Suppressor macrophage (primary cell): ENCODE data around the gene TIGD2.
"Not testable (repeated sequence)": the region's sequence is repeated elsewhere in the genome, so short reads cannot be mapped to it uniquely, and the experiment has no call there.

ENCODE experiments used
- DNase-seq, 4 experiments: peaks; one replicate each; pipeline ENCODE4 v3.0.0-alpha.2; 2020 to 2022

The TIGD2 gene

DNA sequence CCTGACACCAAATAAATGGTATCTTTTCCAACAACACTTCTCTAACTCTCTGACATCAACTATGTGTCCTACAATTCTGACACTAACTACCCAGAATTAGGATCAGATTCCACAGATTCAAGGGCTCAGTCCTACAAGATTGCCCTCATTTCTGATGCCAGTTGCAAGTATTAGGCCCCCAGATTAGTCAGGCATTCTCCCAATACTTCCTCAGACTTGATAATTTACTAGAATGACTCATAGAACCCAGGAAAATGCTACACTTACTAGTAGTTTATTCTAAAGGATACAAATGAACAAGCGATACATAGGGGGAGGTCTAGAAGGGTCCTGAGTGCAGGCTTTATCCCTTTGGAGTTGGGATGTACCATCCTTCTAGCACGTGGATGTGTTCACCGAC, 8.5 kb downstream of the TIGD2 start:
- DNase-seq: no peak

DNA sequence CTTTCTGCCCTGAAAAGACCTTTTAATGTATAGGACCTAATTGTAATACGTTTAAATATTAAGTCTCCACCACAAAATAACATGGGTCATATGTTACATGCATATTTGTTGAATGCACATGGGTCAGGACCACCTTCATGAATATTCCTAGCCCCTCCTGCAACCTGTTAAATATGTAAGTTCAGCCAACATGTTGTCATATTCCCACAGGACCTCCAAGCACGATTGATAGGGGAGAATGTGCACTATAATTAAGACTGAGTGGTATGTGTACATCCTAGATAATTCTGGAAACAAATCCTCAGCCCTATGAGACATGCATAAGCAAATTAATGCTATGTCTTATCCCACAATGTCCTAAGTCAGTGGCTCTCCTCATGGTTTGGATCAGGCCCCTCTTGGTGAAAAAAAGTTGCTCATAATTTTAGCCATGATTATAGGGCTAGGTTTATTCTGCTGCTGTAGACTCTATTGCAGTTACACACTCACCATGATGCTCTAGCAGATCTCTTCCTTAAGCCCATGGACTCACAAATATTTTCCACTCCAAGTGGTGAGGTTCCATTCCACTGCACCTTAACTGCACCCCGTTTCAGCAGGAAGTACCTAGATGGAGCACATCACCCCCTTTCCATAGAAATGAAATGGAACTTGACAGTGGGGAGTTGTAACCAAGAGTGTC, 10.2 kb downstream of the TIGD2 start:
- no peak for DNase-seq

DNA sequence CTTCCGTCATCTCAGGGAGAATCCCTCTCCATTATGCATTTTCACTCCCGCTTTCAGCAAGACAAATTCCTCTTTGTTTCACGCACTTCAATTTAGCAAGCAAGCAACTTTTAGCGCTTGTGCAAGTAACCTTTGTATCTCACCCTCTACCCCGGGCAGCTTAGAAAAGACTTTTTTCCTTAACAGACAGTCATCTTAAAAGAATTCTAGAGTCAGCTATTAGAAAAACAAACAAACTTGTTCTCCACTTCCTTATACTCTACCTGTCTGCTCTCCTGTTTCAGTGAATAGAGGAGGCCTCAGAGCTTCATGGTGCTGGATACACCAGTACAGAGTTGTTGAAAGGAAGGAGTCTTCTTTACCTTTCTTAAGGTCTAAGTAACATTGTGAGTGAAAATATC, 12.1 kb downstream of the TIGD2 start:
- DNase-seq: no peak

DNA sequence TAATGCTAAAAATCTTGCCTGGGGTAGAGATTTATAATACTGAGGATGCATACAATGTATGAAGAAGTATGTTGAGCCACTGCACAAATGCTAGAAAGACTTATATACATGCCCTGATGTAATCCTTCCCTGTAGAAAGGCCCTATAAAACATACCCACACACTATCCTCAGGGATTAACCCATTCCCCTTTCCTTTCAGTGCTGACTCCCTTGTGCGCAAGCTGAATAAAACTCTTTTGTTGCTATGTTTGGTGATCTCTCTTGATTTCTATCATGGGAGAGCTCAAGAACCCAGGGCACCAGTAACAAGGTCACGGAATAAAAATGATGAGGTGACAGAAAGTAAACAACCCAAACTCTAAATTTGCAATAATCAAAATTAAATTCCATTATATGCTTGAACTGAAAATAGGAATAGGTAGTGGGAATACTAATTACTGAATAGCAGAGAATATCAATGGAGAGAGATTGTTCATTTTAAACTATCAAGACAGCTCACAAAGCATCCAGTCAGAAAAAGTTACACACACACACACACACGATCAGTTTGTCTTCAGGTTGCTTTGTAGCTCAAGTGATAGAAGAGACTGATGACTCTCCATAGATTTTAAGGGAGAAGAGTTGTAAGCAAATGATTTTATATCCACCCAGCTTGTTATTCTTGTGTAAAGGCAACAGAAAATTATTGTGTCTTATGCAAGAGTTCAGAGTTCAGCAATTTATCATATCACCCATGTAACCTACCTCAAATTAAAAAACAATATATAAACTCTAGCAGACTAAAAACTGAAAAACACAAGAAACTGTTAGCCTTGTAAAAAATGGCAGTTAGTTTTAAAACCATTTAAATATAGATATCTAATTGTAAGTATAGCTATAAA, 14.8 kb downstream of the TIGD2 start:
- no peak for DNase-seq

DNA sequence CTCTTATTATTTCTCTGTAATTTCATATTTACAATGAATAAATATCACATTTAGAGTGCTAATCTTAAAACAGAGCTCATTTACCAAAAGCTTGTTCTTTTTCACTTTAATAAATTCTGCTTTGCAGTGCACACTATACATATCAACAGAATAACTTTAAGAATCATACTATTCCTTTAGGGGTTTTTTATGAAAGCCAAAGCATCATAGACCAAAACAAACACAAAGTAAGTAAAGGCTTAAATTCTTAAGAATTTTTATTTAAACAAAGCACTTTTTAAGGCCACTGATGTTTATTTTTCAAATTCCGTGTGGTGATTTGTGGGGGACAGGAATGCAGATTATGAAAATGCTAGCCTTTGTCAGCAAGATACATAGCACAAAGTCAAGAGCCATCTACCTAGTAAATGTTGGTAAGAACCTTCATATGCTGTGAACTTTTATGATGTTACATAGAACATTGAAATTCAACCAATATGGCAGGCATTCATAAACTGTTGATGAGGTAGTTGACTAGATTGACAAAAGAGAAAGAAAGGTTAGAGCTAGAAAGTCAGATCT, 17.8 kb downstream of the TIGD2 start:
- DNase-seq: no peak

DNA sequence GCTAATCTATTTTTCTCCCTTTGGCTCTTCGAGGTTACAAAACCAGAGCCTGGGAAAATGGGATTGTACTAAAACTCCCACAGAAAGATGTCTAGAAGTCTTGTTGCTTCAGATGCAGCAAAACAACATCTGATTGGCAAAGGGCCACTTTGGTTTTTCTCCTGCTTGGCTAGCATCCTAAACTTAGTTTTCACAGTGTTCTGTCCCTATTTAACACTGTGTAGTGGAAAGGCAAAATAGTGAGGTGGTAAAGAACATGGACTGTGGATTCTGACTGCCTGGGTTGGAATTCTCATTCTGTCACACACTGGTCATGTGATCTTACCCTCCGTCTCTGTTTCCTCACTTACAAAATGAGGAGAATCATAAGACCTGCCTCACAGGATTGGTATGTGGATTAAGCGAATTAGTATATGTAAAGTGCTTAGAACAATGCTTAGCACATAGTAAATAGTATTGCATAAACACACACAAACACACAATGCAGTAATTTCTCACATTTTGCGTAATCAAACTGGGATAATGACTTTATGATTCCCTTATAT, 23.5 kb downstream of the TIGD2 start:
- DNase-seq: peak in 1 of 4 experiments; percentile 6

DNA sequence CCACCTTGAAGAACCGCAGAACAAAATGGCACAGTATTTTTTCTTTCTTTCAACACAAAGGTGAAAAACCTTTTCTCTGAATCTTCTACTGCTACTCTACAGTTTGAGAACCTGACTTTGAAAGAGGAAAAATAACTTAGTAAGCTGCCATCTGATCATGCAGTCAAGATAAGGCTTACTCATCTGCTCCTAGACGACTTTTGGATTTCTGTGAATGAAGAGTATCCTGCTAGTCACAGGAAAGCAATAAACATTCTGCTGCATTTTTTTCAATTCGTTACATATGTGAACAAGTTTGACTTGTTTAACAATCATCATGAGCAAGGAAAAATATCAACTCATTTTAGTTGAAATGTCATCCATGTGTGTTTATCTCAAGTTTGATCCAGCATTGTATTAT, 25.2 kb downstream of the TIGD2 start:
- no peak for DNase-seq

DNA sequence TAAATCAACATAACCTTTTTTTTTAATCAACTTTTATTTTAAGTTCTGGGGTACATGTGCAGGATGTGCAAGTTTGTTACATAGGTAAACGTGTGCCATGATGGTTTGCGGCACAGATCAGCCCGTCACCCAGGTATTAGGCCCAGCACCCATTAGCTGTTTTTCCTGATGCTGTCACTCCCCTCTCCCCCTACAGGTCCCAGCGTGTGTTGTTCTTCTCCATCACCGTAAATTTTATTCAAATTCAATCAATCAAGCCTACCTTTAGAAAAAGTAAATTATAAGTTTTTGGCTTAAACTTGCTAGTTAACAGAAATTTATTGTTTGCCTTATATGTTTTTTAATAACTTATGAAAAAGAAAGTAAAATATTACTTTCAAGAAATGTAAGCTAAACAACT, 25.9 kb downstream of the TIGD2 start:
- DNase-seq: no peak

DNA sequence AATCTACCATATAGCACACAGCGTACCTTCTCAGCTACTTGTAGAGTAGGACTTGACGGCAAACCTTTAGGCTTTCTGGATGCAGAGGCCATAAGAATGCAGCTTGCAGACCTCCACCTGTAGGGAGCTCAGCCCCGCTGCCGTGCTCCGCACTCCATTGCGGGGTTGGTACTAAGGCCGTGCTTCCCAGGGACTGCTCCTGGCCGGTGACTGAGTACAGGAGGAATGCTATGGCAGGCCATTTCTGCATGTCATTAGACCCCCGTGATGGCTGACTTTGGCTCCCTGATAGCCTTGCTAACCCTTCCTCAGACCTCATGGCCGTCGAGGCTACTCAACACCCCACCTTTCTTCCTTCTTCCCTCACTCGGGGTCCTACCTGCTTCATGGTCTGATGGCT, 26.4 kb downstream of the TIGD2 start:
- DNase-seq: no peak

DNA sequence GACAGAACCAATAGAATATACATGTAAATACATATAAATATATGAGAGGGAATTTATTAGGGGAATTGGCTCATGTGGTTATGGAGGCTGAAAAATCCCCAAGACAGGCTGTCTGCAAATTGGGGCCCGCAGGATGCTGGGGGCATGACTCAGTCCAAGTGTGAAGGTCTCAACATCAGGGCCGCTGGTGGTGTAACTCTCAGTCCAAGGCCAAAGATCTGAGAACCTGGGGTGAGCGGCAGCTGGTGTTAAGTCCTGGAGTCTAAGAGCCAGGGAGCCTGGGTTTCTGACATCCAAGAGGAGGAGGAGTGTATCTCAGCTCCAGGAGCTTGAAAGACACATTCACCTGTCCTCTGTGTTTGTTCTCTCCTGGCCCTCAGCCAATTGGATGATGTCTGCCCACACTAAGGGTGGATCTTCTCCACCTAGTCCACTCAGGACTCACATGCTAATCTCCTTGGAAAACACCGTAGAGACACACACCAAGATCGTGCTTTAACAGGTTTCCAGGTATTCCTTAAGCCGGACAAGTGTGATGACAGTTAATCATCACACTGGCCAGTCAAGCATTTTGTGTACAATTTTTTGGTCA, 28.9 kb downstream of the TIGD2 start:
- no peak for DNase-seq

DNA sequence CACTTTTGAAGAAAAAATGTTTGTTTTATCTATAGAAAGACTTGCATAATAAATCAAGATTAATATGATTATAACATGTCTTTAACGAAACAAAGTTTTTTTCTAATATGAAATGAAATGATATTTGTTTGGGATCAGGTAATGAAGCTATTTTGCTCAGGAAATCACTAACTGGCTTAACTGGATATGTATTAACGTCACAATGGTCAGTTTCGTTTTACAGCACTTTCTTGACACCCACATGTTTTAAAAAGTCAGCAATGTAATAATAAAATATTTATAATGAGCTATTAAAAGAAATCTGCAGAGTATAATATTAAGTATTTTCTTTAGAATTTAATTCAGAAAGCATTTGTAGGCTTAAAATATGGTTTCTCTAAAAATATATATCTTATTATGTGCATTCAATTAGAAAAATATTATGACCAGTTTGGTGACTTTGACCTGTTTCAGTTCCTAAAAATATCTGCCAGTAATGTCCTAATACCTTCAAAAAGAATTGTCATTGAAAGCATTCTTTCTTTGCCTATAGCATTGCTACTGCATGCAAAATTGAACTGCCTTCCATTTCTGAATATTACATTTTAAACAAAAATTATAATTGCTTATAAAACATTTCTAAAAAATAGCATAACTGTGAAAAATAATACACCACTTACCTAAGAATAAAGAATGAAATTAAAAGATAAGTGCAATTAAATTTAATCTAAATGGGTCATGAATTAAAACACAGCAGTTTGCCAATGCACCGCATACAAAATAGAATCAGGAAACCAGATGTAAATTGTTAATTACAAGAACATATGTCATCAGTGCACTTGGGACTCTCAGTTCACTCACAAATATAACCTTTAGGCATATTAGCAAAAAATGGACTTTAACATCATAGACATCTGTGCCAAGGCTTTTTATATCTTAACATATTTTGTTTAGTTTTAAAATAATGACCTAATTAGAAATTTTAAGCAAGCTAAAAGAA, 31.6 kb downstream of the TIGD2 start:
- DNase-seq: no peak

DNA sequence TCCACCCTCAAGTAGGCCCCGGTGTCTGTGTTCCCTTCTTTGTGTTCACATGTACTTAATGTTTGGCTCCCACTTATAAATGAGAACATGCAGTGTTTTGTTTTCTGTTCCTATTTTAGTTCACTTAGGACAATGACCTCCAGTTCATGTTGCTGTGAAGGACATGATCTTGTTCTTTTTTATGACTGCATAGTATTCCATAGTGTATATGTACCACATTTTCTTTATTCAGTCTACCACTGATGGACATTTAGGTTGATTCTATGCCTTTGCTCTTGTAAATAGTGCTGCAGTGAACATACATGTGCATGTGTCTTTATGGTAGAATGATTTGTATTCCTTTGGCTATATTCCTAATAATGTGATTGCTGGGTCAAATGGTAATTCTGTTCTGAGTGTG, 33.3 kb downstream of the TIGD2 start:
- DNase-seq: not testable (repeated sequence)

DNA sequence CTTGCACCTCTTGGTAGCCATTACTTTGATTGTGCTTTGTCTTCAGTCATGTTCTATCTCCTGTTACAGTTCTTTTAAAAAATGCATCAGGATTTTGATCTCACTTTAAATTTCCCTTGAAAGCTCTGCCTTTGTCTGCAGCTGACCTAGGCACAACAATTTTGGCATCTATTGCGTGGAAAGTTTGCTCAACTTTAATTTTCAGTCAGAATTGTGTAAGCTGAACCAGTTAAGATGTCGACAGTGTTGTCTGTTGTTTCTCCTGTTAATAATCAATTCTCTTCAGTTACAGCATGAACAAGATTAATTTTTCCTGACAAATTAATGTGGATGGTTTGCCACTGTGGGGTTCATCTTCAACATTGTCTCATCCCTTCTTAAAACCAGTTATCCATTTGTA, 34.9 kb downstream of the TIGD2 start:
- DNase-seq: no peak

DNA sequence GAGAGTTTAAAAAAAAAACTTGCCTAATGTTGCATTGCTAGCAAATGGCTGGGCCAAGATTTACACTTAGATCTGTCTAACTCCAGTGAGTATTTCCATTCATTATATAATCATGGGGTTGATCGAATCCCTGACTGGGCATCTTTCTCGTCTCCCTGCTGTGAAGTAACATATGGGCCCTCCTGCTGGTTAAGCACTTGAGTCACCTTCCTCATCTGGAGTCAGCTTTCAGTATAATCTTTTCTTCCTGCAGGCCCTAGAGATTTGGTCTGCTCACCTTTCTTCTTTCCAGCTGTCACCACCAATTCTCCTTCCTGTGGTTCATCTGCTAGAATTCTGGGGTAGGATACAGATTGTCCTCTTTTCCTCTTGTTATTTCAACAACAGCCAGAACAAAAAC, 41.6 kb downstream of the TIGD2 start:
- DNase-seq: peak in 2 of 4 experiments; percentile 24 to 29

DNA sequence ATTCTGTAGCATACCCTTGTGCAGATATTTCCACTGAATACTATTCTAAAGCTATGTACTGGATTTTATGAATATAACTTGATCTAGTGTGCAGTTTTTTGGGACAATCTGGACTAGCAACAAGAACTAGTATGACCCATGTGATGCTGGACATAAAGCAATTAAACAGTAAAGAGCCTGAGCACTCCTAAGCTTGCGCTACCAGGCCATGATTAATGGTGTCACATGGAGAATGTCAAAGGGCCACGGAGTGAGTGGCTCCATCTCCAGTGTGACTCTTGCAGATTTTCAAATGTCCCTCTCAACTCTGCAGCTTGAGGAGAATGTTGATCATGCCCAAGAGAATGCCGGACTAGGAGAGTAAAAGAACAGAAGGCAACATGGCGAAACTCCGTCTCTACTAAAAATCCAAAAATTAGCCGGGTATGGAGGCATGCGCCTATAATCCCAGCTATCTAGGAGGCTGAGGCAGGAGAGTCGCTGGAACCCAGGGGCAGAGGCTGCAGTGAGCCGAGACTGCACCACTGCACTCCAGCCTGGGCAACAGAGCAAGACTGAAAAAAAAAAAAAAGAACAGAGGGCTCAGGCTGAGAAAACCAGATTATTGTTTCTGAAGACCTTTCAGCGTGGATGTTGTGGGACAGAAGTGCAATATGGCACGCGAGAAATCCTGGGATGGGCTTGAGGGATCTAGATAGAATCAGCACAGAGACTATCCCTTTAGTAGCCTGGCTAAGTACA, 45.0 kb downstream of the TIGD2 start:
- no peak for DNase-seq

DNA sequence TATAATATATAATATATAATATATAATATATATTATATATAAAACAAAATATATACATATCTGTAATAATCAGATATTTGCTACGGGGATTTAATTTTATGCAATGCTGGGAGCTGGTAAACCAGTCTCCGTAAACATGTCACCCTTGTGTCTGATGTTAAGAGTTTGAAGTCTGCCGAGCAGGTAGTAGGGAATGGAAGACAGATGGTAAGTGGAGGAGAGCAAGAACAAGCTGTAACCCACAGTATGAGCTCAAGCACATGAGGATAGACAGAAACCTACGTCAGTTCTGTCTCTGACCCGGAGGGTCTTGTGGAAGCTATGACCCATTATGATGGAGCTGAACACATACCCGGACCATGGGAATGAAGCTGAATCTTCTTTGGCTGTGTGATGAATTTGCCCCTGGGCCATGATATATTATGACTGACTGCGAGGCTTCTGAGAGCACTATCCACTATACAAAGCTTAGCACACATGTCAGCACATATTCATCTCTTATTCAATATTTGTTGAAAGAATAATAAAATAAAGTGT, 46.2 kb downstream of the TIGD2 start:
- DNase-seq: no peak

DNA sequence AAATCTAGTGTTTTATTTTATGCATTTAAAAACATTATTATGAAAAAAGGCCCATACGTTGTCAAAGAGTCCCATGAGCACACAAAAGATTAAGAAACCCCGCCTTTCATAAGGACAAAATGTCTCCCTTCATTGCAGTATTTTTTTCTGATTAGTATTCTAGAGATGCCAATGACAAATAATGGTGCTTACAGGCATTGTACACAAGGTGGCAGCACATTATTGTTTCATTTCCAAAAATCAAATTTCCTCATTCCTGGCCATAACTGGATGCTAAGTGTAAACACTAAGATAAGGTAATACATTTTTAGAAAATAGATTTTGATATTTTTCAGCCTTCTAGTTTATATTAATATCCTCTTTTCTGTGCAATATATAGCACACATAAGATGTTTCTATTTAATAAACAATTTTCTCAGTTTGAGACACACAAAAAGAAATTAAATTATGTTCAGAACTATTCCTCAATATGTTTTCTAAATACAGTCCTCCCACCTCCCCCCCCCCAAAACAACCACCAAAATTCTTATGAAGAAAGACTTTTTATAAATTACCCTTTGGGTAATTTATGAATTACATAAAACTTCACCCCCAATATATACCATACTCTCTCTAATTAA, 47.7 kb downstream of the TIGD2 start:
- peak; percentile 42 to 76 (median 60) for DNase-seq

DNA sequence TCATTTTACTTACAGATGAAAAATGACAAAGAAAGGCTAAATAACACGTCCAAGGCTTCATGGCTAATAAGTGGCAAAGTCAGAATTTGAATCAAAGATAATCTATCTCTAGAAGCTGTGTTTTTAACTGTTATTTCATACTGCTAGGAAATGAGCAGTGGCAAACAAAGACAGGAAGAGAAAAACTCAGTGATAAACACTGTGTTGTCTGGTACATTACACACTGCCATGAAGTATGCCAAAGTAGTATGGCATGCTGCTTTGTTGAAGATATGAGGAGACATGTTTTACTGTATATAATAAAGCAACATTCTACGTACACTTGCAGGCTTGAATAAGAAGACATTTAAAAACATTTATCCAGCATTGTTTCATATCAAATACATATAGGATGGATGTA, 49.5 kb downstream of the TIGD2 start:
- DNase-seq: no peak

DNA sequence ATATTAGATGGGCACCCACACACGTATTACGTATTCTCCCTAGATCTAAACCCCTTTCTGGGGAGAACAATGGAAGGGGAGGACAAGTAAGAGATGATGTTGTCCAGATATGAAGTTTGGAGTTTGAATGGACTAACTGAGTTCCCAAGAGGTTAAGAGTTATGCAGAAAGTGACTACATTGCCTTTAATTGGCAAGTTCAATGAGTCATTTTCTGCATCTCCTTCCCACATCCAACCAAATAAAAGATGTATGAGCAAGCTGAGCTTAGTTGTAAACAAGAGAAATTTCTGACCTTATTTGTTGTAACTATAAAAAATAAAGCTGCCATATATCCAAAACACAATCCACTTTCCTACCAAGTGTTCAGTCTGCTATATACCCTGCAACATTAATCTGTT, 50.5 kb downstream of the TIGD2 start:
- peak in 1 of 4 experiments; percentile 11 for DNase-seq

DNA sequence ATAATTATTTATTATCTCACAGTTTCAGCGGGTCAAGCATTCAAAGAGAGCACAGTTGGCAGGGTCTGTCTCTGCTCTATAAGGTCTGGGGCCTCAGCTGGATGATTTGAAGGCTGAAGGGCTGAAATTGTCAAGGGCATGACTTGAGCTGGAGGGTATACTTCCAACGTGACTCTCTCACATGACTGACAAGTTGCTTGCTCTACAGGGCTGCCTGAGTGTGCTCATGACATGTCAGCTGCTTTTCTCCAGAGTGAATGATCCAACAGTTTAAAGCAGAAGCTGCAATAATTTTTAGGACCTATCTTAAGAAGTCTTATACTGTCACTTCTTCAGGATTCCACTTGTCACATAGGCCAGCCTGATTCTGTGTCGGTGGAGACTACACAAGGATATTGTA, 51.2 kb downstream of the TIGD2 start:
- DNase-seq: peak; percentile 25 to 62 (median 55)
